HTR-8/SVneo (cell line): ENCODE measurements around the gene SPATA4.
"Not testable (repeated sequence)": the region's sequence is repeated elsewhere in the genome, so short reads cannot be mapped to it uniquely, and the experiment has no call there.

Experiments
- DNase-seq: peaks from one replicate; pipeline ENCODE4 v3.0.0; 2011; ENCODE audit warnings: low spot score, mixed read lengths; ENCODE audit not compliant: insufficient read length
- FAIRE-seq: peaks from 2 replicates; lab custom pipeline; 2011; peaks lifted over from hg19 to GRCh38; lab: Jason Lieb, UNC

SPATA4 gene

DNA sequence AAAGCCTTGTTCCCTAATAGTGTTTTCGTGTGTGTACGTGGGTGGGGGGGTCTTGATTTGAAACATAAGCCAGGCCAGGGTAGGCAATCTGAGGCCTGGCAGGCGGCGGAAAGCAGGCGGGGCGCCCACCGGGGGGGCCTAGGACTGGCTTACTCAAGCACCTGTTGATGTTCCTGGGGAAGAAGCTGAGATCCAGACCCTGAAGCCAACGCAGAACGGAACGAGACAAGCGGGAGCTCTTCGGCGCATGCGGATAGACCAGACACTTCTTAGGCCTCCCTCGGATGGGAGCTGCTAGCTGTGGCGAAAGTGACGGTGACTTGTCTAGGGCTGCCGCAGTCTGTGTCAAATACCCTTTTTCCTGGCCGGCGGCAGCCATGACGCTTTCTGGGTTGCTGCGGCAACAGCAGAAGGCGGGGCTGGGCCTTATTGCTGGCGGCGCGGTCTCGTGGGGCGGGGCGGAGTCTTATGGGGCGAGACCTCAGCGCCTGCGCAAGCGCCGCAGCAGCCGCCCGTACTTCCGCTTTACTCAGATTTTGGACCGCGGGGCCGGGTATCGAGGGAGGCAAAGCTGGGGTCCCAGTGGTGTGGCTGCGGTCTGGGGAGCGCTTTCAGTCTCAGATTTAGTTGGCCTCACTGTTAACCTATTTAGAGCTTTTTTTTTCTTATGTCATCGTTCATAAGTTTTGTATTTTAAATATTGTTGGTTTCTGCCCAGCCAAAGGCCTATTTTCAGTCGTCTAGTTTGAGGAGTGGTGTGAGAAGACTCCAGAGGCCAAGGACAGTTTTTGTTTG is at the start of gene SPATA4:
TSS of gene SPATA4 (minus strand) at position 402 of the 795 bp plus-strand sequence. CDS start at position 379, 23 bp downstream.
- peak; percentile 92 for DNase-seq
- peak; percentile 97 for FAIRE-seq

DNA sequence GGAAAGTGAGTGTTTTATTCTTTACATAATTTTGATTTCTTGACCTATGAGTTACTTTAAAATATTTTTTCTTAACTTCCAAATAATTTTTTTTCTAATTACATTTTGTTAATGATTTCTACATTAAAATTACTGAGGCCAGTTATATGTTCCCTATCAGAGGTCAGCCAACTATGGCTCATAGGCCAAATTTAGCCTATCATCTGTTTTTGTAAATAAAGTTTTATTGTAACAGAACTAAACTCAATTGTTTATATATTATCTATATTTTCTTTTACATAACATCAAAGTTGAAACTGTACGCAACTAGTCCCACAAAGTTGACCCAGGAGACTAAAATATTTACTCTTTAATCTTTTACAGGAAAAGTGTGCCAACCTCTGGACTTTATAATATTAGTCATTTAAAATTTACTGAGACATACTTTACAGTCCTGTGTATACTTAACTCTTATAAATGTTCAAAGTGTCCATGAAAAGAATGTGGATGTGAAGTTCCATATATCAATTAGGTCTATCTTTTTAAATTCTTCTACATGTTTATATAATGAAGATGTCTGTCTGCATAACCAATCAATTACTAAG is 47.5 kb upstream of the SPATA4 start:
- DNase-seq (no peak), FAIRE-seq (no peak)

DNA sequence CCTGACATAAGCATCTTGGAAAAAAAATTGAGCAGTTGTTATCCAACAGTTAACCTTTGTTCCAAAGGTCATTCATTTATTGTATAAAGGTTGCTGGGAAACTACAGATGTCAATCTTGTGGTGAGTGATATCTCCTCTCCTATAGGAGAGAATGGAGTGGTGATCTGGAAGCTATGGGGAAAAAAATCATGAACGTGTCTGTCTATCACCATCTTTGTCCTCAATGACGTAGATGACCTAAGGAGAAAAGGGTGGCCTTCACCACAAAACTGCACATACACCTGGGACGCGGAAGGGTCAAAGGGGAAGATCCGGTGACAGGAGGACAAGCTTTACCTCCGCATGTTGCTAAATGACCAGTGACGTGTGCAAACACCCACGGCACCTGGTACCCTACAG is 46.3 kb upstream of the SPATA4 start:
- peak; percentile 44 for FAIRE-seq

DNA sequence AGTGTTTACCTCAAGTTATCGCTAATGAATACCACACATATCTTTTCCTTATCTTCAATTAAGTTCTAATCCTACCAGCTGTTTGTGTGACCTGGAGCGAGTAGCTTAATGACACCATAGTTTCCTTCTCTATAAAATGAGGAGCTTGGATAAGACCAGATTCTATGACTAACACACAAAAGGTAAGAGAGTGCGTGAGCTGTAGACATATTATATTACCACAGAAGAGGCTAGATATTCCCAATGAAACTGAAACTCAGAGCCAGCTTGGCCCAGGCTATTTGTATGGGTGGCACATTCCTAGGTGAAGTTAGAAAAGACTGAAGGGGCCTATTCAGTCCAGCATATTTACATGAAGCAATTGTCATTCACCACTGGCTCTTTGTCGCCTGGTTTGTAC is 43.4 kb upstream of the SPATA4 start:
- DNase-seq (no peak), FAIRE-seq (no peak)

More for the DNA sequence above, 46.3 kb upstream of the SPATA4 start:
- no peak for DNase-seq

GRCh38 chr4:176238157-176238610 is 42.8 kb upstream of the SPATA4 start:
- no peak for DNase-seq
- FAIRE-seq, result no peak

- FAIRE-seq, result no peak
- no peak for DNase-seq
Observed at GRCh38 chr4:176236946-176237345, 41.6 kb upstream of the SPATA4 start.

GRCh38 chr4:176230836-176231235 is 35.5 kb upstream of the SPATA4 start:
- DNase-seq (no peak), FAIRE-seq (no peak)

- DNase-seq (no peak), FAIRE-seq (no peak)
Observed at GRCh38 chr4:176229645-176230044, 34.3 kb upstream of the SPATA4 start.

DNA sequence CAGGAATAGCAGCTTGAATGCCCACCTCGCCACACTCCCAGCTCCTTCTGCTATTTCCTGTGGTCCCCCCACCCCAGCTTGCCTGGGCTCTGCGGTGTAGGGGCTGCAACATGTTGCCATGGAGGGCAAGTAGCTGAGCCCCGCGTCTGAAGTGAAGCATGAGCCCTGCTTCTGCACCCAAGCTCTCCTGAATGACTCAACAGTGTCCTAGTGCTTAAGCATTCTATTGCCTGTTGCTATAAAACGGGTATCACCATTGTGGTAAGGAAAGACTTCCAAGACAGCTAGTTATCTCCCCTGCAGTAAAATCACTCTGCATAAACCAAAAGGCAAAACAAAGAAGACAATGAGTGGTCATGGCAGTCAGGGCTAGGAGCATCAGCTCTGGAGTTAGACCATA is 31.4 kb upstream of the SPATA4 start:
- peak; percentile 23 for FAIRE-seq
- DNase-seq, result no peak

DNA sequence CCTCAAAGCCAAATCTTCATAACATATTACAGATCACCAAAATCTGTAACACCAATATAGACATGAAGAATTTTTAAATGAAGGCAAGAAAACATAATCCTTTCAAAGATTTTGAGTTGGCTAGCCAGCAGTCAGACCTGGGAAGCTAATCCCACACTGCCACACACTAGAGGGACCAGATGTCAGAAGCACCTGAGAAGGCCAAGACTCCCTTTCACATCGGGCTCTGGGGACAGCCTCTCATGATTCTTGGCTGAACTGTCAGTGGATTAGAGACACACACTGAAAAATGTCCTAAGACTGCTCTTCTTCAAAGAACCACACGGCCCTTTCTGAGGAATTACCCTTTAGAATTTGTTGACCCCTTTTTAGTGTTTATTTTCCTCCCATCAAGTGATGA is 28.2 kb upstream of the SPATA4 start:
- no peak for FAIRE-seq

DNA sequence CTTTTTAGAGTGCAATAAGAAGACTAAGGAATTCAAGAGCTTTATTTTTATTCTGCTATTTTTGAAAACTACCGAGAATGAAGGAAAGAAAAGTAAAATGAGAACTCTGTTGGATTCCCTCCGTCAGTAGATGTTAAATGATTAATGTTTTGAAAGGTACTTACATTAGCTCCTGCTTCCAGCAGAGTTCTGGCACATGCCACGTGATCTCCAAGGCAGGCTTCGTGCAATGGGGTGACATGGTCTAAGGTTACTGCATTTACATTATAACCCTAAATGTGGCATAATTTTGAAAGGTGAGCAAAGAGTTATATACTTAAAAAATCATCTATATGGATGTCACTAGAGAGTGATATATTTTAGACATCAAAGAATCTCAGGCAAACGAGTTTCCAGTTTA is 26.8 kb upstream of the SPATA4 start:
- FAIRE-seq (no peak), DNase-seq (no peak)

More for the DNA sequence above, 28.2 kb upstream of the SPATA4 start:
- DNase-seq, result no peak

GRCh38 chr4:176217510-176217909 is 22.1 kb upstream of the SPATA4 start:
- DNase-seq (no peak), FAIRE-seq (no peak)

DNA sequence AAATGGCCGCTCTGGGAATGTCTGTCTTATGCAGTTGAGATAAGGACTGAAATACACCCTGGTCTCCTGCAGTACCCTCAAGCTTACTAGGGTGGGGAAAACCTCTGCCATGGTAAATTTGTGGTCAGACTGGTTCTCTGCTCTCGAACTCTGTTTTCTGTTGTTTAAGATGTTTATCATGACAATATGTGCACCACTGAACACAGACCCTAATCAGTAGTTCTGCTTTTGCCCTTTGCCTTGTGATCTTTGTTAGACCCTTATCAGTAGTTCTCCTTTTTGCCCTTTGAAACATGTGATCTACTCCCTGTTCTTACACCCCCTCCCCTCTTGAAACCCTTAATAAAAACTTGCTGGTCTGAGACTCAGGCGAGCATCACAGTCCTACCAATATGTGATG is 17.0 kb upstream of the SPATA4 start:
- DNase-seq, FAIRE-seq: not testable (repeated sequence)

DNA sequence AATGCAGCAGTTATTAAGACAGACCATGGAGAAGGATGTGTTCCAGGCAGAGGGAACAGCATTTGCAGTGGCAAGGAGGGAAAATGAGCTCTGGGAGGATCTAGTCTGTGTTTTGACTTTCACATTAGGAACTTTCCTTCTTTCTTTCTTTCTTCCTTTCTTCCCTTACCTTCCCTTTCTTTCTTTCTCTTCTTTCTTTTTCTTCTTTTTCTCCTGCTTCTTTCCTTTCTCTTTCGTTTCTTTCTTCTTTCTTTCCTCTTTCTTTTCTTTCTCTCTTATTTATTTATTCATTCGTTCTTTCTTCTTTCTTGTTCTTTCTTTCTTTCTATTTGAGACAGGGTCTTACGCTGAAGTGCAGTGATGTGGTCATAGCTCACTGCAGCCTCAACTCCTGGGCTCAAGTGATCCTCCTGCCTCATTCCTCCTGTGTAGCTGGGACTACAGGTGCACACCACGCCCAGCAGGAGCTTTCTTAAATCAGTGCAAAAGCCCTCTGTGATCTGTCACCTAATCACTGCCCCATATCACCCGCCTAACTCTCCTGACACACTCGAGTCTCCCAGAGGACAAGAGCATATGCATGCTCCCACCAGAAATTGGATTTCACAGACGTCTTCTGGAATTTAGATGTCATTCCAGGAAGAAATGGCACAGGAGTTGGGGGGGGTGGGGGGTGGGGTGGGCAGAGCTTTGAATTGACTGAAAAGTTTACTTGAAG is 15.4 kb upstream of the SPATA4 start:
- no peak for FAIRE-seq
- DNase-seq, result no peak

- FAIRE-seq (no peak), DNase-seq (no peak)
Observed at GRCh38 chr4:176210101-176210500, 14.7 kb upstream of the SPATA4 start.

- DNase-seq (no peak), FAIRE-seq (no peak)
Observed at GRCh38 chr4:176209535-176209934, 14.2 kb upstream of the SPATA4 start.

DNA sequence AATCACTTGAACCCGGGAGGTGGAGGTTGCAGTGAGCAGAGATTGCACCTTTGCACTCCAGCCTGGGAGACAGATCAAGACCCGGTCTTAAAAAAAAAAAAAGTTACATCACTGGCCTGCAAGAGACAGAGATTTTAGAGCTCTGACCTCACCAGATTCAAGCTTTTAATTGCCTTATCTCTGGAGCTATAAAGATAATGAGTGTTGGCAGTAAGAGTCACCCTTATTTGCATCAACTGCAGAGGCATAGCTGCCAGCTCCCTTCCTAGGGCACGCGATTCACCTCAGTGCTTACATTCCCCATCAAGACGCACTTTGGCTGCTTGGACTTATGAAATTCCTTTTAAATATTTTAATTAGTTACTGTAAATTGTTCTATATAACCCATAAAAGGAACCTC is 12.5 kb upstream of the SPATA4 start:
- FAIRE-seq (no peak), DNase-seq (no peak)

DNA sequence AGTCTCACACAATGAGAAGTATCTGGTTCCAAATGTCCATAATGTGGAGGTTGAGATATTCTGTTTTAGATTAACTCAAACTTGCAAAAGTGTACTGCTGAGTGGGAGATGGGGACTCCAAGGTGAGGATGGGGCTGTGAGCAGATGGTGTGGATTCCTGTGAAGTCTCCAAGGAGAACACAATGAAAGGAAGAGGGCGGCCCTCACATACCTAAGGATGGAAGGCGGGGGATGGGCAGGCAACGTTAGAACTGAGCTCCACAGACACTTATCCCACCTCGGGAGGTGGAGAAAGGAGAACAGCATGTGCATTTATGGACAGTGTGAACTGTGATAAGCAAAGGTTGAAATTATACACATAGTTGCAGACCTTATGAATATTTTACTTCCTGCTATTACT is 9.9 kb upstream of the SPATA4 start:
- no peak for FAIRE-seq
- no peak for DNase-seq

GRCh38 chr4:176198316-176198903 is 3.0 kb upstream of the SPATA4 start:
- FAIRE-seq (no peak), DNase-seq (no peak)

GRCh38 chr4:176193938-176194337 is 1.4 kb downstream of the SPATA4 start:
- FAIRE-seq (peak; percentile 9), DNase-seq (no peak)

- FAIRE-seq (no peak), DNase-seq (no peak)
Observed at GRCh38 chr4:176193126-176193525, 2.3 kb downstream of the SPATA4 start.
